Tibial nerve (tissue), 3 donors: ENCODE results near the gene SLC5A5.

Source experiments
- CTCF ChIP-seq, 5 experiments: fragments of 200-600 bp in 3 of 5; fragments of 450-650 bp in 2 of 5; sonication (generic) in 3 of 5; IDR thresholded peaks; one replicate each; pipeline ENCODE4 v1.5.1; 2016 to 2019; ENCODE audit warnings: antibody characterized with exemption in 5 of 5, mild to moderate bottlenecking in 3 of 5, moderate library complexity in 2 of 5
- POLR2A ChIP-seq, 2 donors: fragments of 450-650 bp; IDR thresholded peaks; one replicate each; pipeline ENCODE4 v1.6.1; 2017; ENCODE audit warnings: antibody characterized with exemption in 2 of 2, mild to moderate bottlenecking in 2 of 2, moderate library complexity in 2 of 2

GRCh38 chr19:17893766-17894165 lies 22.0 kb downstream of the SLC5A5 start:
- TF ChIP-seq CTCF (IDR thresholded peaks at IDR 0.05) (no peak), POLR2A (IDR thresholded peaks at IDR 0.05) (no peak)
